K562 (cell line): Measurements from ENCODE around the gene CCR9. TPM values are rescaled to one million over a fixed set of nuclear protein-coding genes. Genes with fewer than 3 reads are reported as not detected.

ENCODE experiments used
- ATAC-seq: fragments of 200-7000 bp; cut with Tn5 transposase; 3 replicates; pipeline ENCODE4 v1.9.1; 2020; ENCODE audit warnings: moderate library complexity
- BruUV-seq: library from RNA; stranded (reverse); fragments of 400-500 nt; replicated peaks from 2 replicates; lab custom pipeline; 2021; lab: Mats Ljungman, UMichigan
- CTCF ChIA-PET: fragments of 300-600 bp; formaldehyde crosslinking; extraction: SDS; loops from one replicate; lab custom pipeline; 2021; ENCODE audit warnings: low intra/inter-chr PET ratio; lab: Yijun Ruan, JAX
- POLR2A ChIA-PET: fragments of 300-600, 350-650 bp; sonication (Branson Sonifier 250); formaldehyde crosslinking; extraction: SDS; loops from one replicate; lab custom pipeline; 2021; ENCODE audit warnings: antibody characterized with exemption, inconsistent platforms; lab: Yijun Ruan, JAX
- DNase-seq, 4 experiments: peaks; one replicate each; pipeline versions ENCODE4 v3.0.0 to v3.0.0-alpha.2; 2011 to 2018; ENCODE audit warnings: low spot score in 3 of 4, mixed read lengths in 3 of 4; ENCODE audit errors: extremely low read depth in 1 of 4
- FAIRE-seq: peaks from 2 replicates; lab custom pipeline; 2011; peaks lifted over from hg19 to GRCh38; lab: Jason Lieb, UNC
- H2AFZ ChIP-seq: 2 replicates; pipeline ENCODE4 v1.6.0; 2011; ENCODE audit warnings: low read depth, low read length, control low read depth, inconsistent platforms
- H3K27ac ChIP-seq: fragments of 200-600 bp; 3 replicates; pipeline ENCODE4 v1.8.0; 2011; ENCODE audit warnings: low read depth, mild to moderate bottlenecking, control low read depth, inconsistent platforms, low read length, moderate library complexity, mixed read lengths; ENCODE audit errors: extremely low read depth
- H3K27me3 ChIP-seq, 2 experiments: fragments of 300-600 bp in 1 of 2; 2 replicates in 1 of 2; 3 replicates in 1 of 2; pipeline versions ENCODE4 v1.6.0 to v1.8.0; 2011; ENCODE audit warnings: inconsistent platforms in 2 of 2, low read length in 2 of 2, mild to moderate bottlenecking in 1 of 2, mixed read lengths in 1 of 2, moderate library complexity in 1 of 2; ENCODE audit not compliant: control insufficient read depth in 2 of 2, insufficient read depth in 2 of 2
- H3K36me3 ChIP-seq: fragments of 300-600 bp; 3 replicates; pipeline ENCODE4 v1.8.0; 2011; ENCODE audit warnings: mild to moderate bottlenecking, low read length, inconsistent platforms; ENCODE audit not compliant: control insufficient read depth, insufficient read depth
- H3K4me1 ChIP-seq, 2 experiments: fragments of 200-600 bp in 1 of 2; replicated peaks in 1 of 2; 2 replicates in 1 of 2; 3 replicates in 1 of 2; pipeline versions ENCODE4 v1.5.1 to v1.8.0; 2011; ENCODE audit warnings: inconsistent platforms in 2 of 2, low read length in 2 of 2, mild to moderate bottlenecking in 1 of 2, mixed read lengths in 1 of 2, moderate library complexity in 1 of 2; ENCODE audit not compliant: control insufficient read depth in 2 of 2, insufficient read depth in 2 of 2
- H3K4me2 ChIP-seq: 2 replicates; pipeline ENCODE4 v1.6.1; 2011; ENCODE audit warnings: low read length, control low read depth, inconsistent platforms, mixed read lengths; ENCODE audit not compliant: insufficient read depth
- H3K4me3 ChIP-seq: fragments of 200-600 bp; sonication (generic), shearing (Covaris generic); 2 replicates; pipeline ENCODE4 v1.5.1; 2016; ENCODE audit warnings: control low read depth, inconsistent platforms
- H3K79me2 ChIP-seq: fragments of 200-600 bp; 3 replicates; pipeline ENCODE4 v1.8.0; 2011; ENCODE audit warnings: low read length, inconsistent platforms; ENCODE audit not compliant: control insufficient read depth, insufficient read depth
- H3K9ac ChIP-seq, 2 experiments: 2 replicates each; pipeline versions ENCODE4 v1.6.0 to v1.6.1; 2011; ENCODE audit warnings: low read depth in 2 of 2, low read length in 2 of 2, control low read depth in 1 of 2, inconsistent platforms in 1 of 2, mild to moderate bottlenecking in 1 of 2, mixed read lengths in 1 of 2; ENCODE audit not compliant: insufficient read depth in 1 of 2
- H3K9me1 ChIP-seq: one replicate; pipeline ENCODE4 v1.6.0; 2011; ENCODE audit warnings: inconsistent platforms, mild to moderate bottlenecking, low read length, moderate library complexity; ENCODE audit not compliant: control insufficient read depth, insufficient read depth
- H3K9me3 ChIP-seq: replicated peaks from 2 replicates; pipeline ENCODE4 v1.5.1; 2011; ENCODE audit warnings: low read depth, low read length, inconsistent platforms; ENCODE audit not compliant: control insufficient read depth, insufficient read depth
- H4K20me1 ChIP-seq: replicated peaks from 2 replicates; pipeline ENCODE4 v1.6.1; 2011; ENCODE audit warnings: low read length, inconsistent platforms, mixed read lengths; ENCODE audit not compliant: control insufficient read depth, insufficient read depth
- ATF3 ChIP-seq, 2 experiments: fragments of 450-650 bp in 1 of 2; sonication (generic) in 1 of 2; formaldehyde crosslinking in 1 of 2; IDR thresholded peaks in 1 of 2; conservative IDR thresholded peaks in 1 of 2; 2 replicates each; pipeline versions ENCODE4 v1.6.1 to v1.8.1; 2016 to 2023; ENCODE audit warnings: mild to moderate bottlenecking in 2 of 2, moderate library complexity in 2 of 2, inconsistent platforms in 1 of 2, missing genetic modification reagents in 1 of 2
- JUND ChIP-seq, 2 experiments: IDR thresholded peaks; 2 replicates in 1 of 2; 3 replicates in 1 of 2; pipeline ENCODE4 v1.6.1; 2011; ENCODE audit warnings: borderline replicate concordance in 2 of 2, low read depth in 2 of 2, low read length in 2 of 2, improper control_type of control experiment in 1 of 2, missing biosample characterization in 1 of 2, missing genetic modification characterization in 1 of 2, missing genetic modification reagents in 1 of 2
- MED1 ChIP-seq: sonication (generic); formaldehyde crosslinking; IDR thresholded peaks from 2 replicates; pipeline ENCODE4 v1.8.1; 2023; ENCODE audit warnings: missing genetic modification reagents, borderline replicate concordance
- MITF ChIP-seq: IDR thresholded peaks from 2 replicates; pipeline ENCODE4 v1.6.1; 2014; ENCODE audit warnings: antibody characterized with exemption
- SMC3 ChIP-seq: conservative IDR thresholded peaks from 2 replicates; pipeline ENCODE4 v1.6.1; 2011; ENCODE audit warnings: low read depth, low read length, improper control_type of control experiment; ENCODE audit not compliant: insufficient read depth
- TFAP4 ChIP-seq: sonication (generic); formaldehyde crosslinking; IDR thresholded peaks from 2 replicates; pipeline ENCODE4 v1.8.0; 2022; ENCODE audit warnings: missing genetic modification reagents, mild to moderate bottlenecking, moderate library complexity, borderline replicate concordance
- ZBTB7A ChIP-seq: IDR thresholded peaks from 2 replicates; pipeline ENCODE4 v1.6.1; 2011; ENCODE audit warnings: low read depth, mild to moderate bottlenecking, low read length, moderate library complexity, borderline replicate concordance; ENCODE audit not compliant: control insufficient read depth
- WGBS: fragments of 100-300 bp; shearing (Covaris generic); methylation state at CpG from one replicate; pipeline ENCODE4 v1.1.6; 2016; ENCODE audit warnings: low coverage, mixed read lengths; ENCODE audit not compliant: insufficient coverage; ENCODE audit errors: missing lambda C conversion rate; 5-methylcytosine and 5-hydroxymethylcytosine counted together
- in situ Hi-C: fragments of 300-500 bp; cut with MboI; formaldehyde crosslinking; loops from 4 replicates; pipeline ENCODE4 v1.15.0; 2018; ENCODE audit warnings: inconsistent platforms, mixed read lengths
- intact Hi-C: fragments of 100-400 bp; cut with micrococcal nuclease; formaldehyde crosslinking; loops from 2 replicates; pipeline ENCODE4 v1.14.2; 2022
- polyA plus RNA-seq, 8 experiments: library from polyadenylated mRNA; depleted of rRNA in 4 of 8; stranded (reverse) in 5 of 8; unstranded in 3 of 8; fragments of >200 nt; fragmentation: Nextera tagmentation in 2 of 8; fragmentation: Illumina TruSeq in 1 of 8; extraction: Ambion mirVana in 2 of 8; extraction: Trizol in 1 of 8; gene quantifications; 2 replicates each; pipeline versions ENCODE4 v1.2.1 to v1.2.3, GENCODE V29; 2011 to 2014; ENCODE audit warnings: inconsistent platforms in 1 of 8, missing spikeins in 1 of 8
- total RNA-seq, 7 experiments: library from RNA; depleted of rRNA in 6 of 7; stranded (reverse); fragments of >200 nt in 6 of 7; fragmentation: Illumina TruSeq in 2 of 7; extraction: Trizol in 2 of 7; gene quantifications; 2 replicates each; pipeline versions ENCODE4 v1.2.1 to v1.2.3, GENCODE V29; 2011 to 2021; ENCODE audit warnings: low replicate concordance in 1 of 7

The CCR9 gene
- total and polyA plus RNA-seq, 9 of the 15 experiments (the other 6 are each of a cell fraction or from before 2014, with no cell fraction given), result not detected

GRCh38 chr3:45869638-45870037 lies 16.7 kb upstream of the CCR9 start:
- FAIRE-seq, result no peak
- BruUV-seq, result no TSS peak
- in situ Hi-C loops (no loop called here), intact Hi-C loops (no loop called here)
- Histone ChIP-seq H4K20me1 (no peaks in the 10 kb centered on the region), H3K9ac (no peak overlapping the region), H3K9me1 (no peaks in the 10 kb centered on the region), H3K4me3 (no peak overlapping the region), H3K9me3 (no peaks in the 10 kb centered on the region), H3K4me1 (peaks cover 0 to 8% of the 10 kb centered on the region in 2 experiments; a peak in 2 of 5 replicates), H3K79me2 (no peaks in the 10 kb centered on the region), H2AFZ (no peak overlapping the region), H3K27me3 (peaks cover 0 to 14% of the 10 kb centered on the region in 2 experiments; a peak in 3 of 5 replicates), H3K36me3 (no peaks in the 10 kb centered on the region), H3K4me2 (no peak overlapping the region), H3K27ac (no peak overlapping the region)
- CTCF ChIA-PET, result no interaction called here
- no peak for TF ChIP-seq JUND (IDR thresholded peaks at IDR 0.05; ENCODE audit: borderline replicate concordance, low read depth, low read length)
- TF ChIP-seq JUND (tag; IDR thresholded peaks at IDR 0.05; ENCODE audit: borderline replicate concordance, low read depth, low read length), result peak; percentile 18; the same call in 1 of the 3 replicates
- no peak for TF ChIP-seq MED1 (CRISPR knock-in tag)
- no peak for TF ChIP-seq MITF
- TF ChIP-seq ATF3 (IDR thresholded peaks at IDR 0.05), result peak; percentile 80
- TF ChIP-seq ATF3 (CRISPR knock-in tag; conservative IDR thresholded peaks at IDR 0.05), result no peak
- no peak for TF ChIP-seq ZBTB7A
- no peak for TF ChIP-seq SMC3
- no peak for TF ChIP-seq TFAP4 (CRISPR knock-in tag)
- 5% methylated on average over 3 of the region's 3 CpGs for WGBS
- POLR2A ChIA-PET, result no interaction called here
- no peak for ATAC-seq
- DNase-seq, result no peak
